ENCODE results near the gene FRMPD1. TPM values are rescaled to one million over a fixed set of nuclear protein-coding genes. Genes with fewer than 3 reads are reported as not detected.

Gene FRMPD1
- total and polyA plus RNA-seq, 7 donors: 0.16 to 0.71 (median 0.28) TPM; not detected in 2

DNA sequence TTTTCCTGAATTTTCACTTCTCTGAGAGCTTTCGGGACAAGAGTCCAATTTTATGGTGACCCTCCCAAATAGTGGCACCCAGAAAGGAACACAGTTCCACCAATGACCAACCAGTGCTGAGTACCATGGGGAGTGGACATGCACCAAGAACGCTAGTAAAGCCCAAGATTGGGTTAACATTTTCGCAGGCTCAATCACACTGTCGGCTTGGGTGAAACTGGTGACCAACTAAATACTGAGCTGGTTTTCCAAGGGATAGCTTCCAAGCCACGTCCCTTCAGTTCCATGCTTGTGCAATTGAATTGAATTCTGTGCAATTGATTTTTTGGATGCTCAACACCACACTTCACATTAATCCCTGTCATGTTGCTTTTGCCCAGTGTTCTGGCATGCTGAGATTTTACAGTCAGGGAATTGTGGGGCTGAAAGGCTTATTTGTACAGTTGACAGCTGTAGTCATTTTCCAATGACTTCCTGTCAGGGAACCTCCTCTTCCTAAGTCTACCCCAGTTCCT, 65.3 kb downstream of the FRMPD1 start:
- H3K9me3 ChIP-seq: no peaks in the 10 kb centered on the region
- 89 to 92% methylated on average over 5 of the region's 5 CpGs for WGBS, 2 donors
- TF ChIP-seq, protein P1, sequence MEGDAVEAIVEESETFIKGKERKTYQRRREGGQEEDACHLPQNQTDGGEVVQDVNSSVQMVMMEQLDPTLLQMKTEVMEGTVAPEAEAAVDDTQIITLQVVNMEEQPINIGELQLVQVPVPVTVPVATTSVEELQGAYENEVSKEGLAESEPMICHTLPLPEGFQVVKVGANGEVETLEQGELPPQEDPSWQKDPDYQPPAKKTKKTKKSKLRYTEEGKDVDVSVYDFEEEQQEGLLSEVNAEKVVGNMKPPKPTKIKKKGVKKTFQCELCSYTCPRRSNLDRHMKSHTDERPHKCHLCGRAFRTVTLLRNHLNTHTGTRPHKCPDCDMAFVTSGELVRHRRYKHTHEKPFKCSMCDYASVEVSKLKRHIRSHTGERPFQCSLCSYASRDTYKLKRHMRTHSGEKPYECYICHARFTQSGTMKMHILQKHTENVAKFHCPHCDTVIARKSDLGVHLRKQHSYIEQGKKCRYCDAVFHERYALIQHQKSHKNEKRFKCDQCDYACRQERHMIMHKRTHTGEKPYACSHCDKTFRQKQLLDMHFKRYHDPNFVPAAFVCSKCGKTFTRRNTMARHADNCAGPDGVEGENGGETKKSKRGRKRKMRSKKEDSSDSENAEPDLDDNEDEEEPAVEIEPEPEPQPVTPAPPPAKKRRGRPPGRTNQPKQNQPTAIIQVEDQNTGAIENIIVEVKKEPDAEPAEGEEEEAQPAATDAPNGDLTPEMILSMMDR (IDR thresholded peaks at IDR 0.05): no peak
- TF ChIP-seq POLR2A (IDR thresholded peaks at IDR 0.05) (no peak), EP300 (IDR thresholded peaks at IDR 0.05) (no peak), POLR2AphosphoS5 (IDR thresholded peaks at IDR 0.05) (no peak)
- no peaks in the 10 kb centered on the region for H3K27me3 ChIP-seq
- no peaks in the 10 kb centered on the region for H3K36me3 ChIP-seq
- no peak for DNase-seq
- intact Hi-C loops (cut with DNase I): no loop called here
- H3K27ac ChIP-seq: no peak overlapping the region
- H3K4me1 ChIP-seq: no peaks in the 10 kb centered on the region
- H3K4me3 ChIP-seq: no peak overlapping the region

DNA sequence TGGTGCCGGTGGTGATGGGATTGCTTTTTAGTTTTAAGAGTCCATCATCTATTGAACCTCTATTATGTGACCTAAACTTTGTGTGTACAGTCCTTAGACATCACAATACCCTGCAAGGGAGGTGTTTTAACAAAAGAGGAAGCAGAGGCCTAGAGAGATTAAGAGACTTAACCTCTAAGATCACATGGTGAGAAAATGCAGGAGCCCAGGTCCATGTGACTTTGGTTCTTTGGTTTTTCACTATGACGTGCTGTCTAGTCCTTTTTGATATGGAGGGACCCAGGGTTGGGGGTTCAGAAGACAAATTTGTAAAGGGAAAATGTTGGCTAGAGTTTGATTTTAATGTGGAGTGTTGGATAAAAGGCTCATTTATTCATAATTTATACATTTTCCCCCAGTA, 68.8 kb downstream of the FRMPD1 start:
- TF ChIP-seq POLR2A (IDR thresholded peaks at IDR 0.05) (no peak), POLR2AphosphoS5 (IDR thresholded peaks at IDR 0.05) (no peak)
- Histone ChIP-seq H3K27ac (no peak overlapping the region), H3K4me1 (no peaks in the 10 kb centered on the region), H3K9me3 (no peaks in the 10 kb centered on the region), H3K4me3 (no peak overlapping the region), H3K36me3 (no peaks in the 10 kb centered on the region), H3K27me3 (no peaks in the 10 kb centered on the region)
- DNase-seq: no peak
- WGBS, 2 donors: 66 to 87% methylated on average over 2 of the region's 2 CpGs
- intact Hi-C loops (cut with DNase I): no loop called here

DNA sequence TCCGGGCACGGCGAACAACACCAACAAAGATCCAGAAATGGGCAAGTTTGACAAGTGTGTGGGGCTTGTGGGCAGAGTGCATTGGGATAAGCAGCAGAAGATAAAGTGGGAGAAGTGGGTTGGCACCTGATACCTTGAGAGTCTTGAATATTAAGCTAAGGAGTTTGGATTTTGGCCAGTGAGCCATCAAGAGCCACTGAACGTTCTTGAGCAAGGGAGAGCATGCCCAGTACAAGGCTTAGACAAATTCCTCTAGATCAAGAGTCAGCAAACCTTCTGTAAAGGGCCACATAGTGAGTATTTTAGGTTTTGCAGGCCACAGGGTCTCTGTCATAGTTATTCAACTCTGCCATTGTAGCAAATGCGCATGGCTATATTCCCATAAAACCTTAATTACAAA, 76.3 kb downstream of the FRMPD1 start:
- Histone ChIP-seq H3K27ac (no peak overlapping the region), H3K27me3 (peaks cover 0 to 7% (median 0%) of the 10 kb centered on the region in 3 donors), H3K36me3 (no peaks in the 10 kb centered on the region), H3K4me3 (no peak overlapping the region), H3K9me3 (no peaks in the 10 kb centered on the region), H3K4me1 (no peaks in the 10 kb centered on the region)
- WGBS, 2 donors: 93% methylated on average over 5 of the region's 5 CpGs
- TF ChIP-seq, protein P1 (IDR thresholded peaks at IDR 0.05): no peak
- TF ChIP-seq POLR2A (IDR thresholded peaks at IDR 0.05): no peak
- TF ChIP-seq POLR2AphosphoS5 (IDR thresholded peaks at IDR 0.05): no peak
- no peak for TF ChIP-seq EP300 (IDR thresholded peaks at IDR 0.05)
- intact Hi-C loops (cut with DNase I): no loop called here
- no peak for DNase-seq

DNA sequence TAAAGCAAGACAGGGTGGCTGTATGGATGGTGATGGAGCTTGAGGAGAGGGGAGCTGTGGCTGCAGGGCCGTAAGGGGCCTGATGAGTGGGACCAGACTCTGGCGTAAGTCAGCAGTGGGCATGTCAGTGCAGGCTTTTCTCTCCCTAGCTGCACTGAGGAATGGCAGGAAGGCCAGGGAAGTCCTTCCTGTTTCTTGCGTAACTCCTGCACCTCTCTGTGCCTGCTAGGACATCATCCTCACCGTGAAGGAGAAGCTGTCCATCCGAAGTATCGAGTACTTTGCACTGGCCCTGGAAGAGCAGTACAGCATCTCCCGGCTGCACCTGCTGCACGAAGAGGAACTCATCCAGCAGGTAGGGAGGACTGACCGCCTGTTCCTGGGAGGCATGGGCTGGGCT, 78.7 kb downstream of the FRMPD1 start:
- DNase-seq: no peak
- no peaks in the 10 kb centered on the region for H3K36me3 ChIP-seq
- no peak overlapping the region for H3K4me3 ChIP-seq
- 86 to 88% methylated on average over 9 of the region's 9 CpGs for WGBS, 2 donors
- intact Hi-C loops (cut with DNase I): no loop called here
- no peaks in the 10 kb centered on the region for H3K9me3 ChIP-seq
- TF ChIP-seq EP300 (IDR thresholded peaks at IDR 0.05) (no peak), POLR2AphosphoS5 (IDR thresholded peaks at IDR 0.05) (no peak), POLR2A (IDR thresholded peaks at IDR 0.05) (no peak)
- TF ChIP-seq, protein P1 (IDR thresholded peaks at IDR 0.05): no peak
- no peak overlapping the region for H3K27ac ChIP-seq
- H3K4me1 ChIP-seq: no peaks in the 10 kb centered on the region
- peaks cover 0 to 7% (median 0%) of the 10 kb centered on the region in 3 donors for H3K27me3 ChIP-seq

DNA sequence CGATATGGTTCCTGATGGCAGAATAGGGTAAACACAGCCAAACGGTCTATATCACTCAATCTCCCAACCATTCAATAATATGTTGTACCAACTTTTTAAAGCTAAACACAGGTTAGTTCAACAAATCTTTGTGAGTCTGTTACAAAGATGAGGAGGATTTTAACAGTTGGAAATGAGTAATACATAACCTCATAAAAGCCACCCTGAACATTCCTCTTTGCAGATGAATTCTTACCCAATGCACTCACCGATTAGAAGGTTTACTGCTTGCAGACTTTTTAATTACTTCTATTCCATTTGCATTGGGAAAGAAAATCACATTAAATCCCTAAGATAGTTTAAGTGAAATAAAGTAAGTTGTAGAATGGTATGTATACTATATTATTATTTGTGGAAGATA, 79.5 kb downstream of the FRMPD1 start:
- H3K36me3 ChIP-seq: no peaks in the 10 kb centered on the region
- H3K4me3 ChIP-seq: no peak overlapping the region
- no peak overlapping the region for H3K27ac ChIP-seq
- H3K4me1 ChIP-seq: no peaks in the 10 kb centered on the region
- TF ChIP-seq EP300 (IDR thresholded peaks at IDR 0.05) (no peak), POLR2AphosphoS5 (IDR thresholded peaks at IDR 0.05) (no peak), POLR2A (IDR thresholded peaks at IDR 0.05) (no peak)
- TF ChIP-seq, protein P1 (IDR thresholded peaks at IDR 0.05): no peak
- no peak for DNase-seq
- 38 to 61% methylated on average over 3 of the region's 3 CpGs for WGBS, 2 donors
- H3K9me3 ChIP-seq: no peaks in the 10 kb centered on the region
- intact Hi-C loops (cut with DNase I): no loop called here
- peaks cover 0 to 7% (median 0%) of the 10 kb centered on the region in 3 donors for H3K27me3 ChIP-seq
